ENCODE measurements around the gene PPARG. TPM values are rescaled to one million over a fixed set of nuclear protein-coding genes. Genes with fewer than 3 reads are reported as not detected.

PPARG gene
- total RNA-seq, 1 donor from 2014 or later, result 25.7 TPM

DNA sequence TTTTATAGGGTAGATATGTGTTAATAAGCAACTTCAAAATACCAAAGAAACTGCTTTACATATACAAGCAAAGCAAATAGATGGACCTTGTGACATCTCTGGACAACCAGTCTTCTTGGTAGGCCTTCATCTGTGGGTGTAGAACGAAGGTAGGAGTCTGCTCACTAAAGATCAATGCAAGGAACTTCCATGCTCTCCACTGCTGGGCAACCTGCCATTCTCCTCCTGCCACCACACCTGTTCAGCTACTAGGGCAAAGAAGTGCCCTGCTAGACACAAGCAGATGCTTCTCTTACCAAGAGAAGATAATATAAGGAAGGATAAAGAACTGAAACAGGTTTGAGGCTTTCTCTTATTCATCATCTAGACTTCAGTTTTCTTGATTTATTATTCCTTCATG, 12.6 kb downstream of the PPARG start:
- DNase-seq (ENCODE audit: missing footprints), result no peak
- intact Hi-C loops (cut with DNase I), result no loop called here
- ATAC-seq, result no peak

DNA sequence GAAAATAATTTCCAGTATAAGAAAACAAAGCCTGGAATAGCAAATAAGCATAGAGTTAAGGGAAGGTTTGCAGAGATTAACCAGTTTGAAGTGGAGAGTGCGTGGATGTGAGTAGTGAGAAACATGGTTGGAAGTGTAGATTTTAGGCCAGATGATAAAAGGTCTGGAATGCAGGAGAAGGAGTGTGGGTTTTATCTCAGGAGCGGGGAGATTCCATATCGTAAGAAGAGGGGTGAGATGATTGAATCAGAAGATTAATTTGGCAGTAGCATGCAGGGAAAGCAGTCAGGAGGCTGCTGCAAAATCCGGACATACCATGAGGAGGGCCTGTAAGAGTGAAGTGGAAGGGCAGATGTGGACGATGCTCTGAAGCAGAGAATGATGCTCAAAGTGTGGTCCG, 13.7 kb downstream of the PPARG start:
- intact Hi-C loops (cut with DNase I), result no loop called here
- no peak for ATAC-seq
- DNase-seq (ENCODE audit: missing footprints), result no peak

DNA sequence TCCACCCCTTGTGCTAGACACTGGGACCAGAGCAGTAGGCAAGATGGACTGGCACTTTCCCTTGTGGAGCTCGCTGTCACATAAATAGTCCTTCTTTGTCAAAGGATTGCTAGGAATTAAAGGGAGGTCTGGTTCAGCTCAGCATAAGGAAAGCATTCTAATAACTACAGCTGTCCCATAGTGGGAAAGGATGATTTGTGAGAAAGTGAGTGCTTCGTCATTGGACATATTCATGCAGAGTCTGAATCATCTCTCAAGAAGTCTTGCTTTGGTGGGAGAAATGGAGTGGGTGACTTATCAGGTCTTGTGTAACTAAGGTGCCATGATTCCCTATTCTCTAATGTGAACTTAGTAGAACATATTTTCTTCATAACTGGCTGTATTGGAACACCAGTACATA, 14.7 kb downstream of the PPARG start:
- DNase-seq (ENCODE audit: missing footprints) (no peak), ATAC-seq (no peak)
- intact Hi-C loops (cut with DNase I), result no loop called here

DNA sequence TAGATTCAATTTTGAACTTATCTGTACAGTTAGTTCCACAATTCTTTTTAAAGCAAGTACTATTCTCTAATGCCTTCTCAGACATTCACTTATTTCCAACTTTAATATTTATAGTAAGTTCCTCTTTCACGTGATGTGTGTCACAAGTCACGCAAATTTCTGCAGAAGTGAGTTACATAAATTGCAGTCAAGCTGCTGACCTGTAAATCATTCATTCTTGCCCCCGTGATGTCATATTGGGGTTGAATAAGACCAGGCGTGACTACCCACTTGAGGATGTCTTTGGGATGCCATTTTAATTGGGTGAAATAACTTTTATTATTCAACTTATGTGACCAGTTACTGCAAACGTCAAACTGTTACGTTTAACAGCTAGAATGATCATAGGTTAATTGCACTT, 15.1 kb downstream of the PPARG start:
- DNase-seq (ENCODE audit: missing footprints) (no peak), ATAC-seq (no peak)
- intact Hi-C loops (cut with DNase I), result no loop called here

DNA sequence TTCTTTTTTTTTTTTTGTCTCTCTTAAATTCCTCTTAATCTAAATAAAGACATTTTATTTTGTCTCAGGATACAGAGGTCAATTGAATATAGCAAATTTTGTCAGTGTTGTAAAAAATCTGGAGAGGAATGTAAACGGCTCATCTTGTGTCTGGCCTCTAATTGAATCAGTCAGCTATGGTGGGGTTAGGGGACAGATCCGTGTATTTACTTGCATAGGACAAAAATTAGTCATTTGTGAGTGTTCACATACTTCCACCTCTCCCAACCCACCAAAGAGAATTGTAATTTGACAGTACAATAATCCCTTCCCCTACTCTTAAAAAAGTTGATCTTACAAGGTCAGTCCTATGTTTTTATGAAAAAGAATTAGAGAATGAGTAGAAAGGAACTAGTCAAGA, 18.3 kb downstream of the PPARG start:
- intact Hi-C loops (cut with DNase I), result no loop called here
- ATAC-seq (no peak), DNase-seq (ENCODE audit: missing footprints) (no peak)

DNA sequence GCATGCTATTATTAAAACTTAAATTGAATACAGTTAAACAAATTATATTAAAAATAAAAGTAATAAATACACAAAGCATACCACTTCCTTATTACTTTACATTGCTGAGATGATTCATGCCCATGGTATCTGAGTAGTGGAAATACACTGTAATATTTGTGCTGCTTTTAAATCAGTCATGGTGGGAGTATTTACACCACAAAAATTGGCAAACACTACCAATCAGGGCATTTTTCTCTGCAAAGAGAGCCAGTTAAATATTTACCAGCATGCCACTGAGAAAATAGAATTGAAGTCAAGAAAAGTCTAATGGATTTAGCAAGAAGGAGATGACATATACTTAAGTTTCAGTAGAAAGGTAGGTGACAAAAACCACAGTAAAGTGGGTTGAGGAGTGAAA, 19.6 kb downstream of the PPARG start:
- no peak for ATAC-seq
- no peak for DNase-seq (ENCODE audit: missing footprints)
- intact Hi-C loops (cut with DNase I), result no loop called here

DNA sequence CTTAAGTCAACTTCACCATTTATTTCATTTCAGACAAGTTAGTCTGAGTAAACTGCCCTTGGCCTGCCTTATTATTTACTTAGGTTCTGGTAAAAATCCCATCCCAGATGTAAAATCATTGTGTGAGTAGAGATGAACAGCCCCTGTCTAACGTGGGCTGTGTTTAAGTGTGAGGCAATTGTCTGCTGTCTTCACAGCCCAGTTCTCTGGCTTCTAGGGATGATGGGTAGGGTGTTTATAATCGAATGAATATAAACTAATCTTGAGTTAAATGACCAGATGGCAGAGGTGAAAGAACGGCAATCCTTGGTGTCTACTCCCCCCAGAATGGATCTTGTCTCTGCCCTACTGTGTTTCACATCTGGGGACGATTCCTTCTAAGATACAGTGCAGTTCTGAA, 20.8 kb downstream of the PPARG start:
- DNase-seq (ENCODE audit: missing footprints) (no peak), ATAC-seq (no peak)
- intact Hi-C loops (cut with DNase I), result no loop called here

DNA sequence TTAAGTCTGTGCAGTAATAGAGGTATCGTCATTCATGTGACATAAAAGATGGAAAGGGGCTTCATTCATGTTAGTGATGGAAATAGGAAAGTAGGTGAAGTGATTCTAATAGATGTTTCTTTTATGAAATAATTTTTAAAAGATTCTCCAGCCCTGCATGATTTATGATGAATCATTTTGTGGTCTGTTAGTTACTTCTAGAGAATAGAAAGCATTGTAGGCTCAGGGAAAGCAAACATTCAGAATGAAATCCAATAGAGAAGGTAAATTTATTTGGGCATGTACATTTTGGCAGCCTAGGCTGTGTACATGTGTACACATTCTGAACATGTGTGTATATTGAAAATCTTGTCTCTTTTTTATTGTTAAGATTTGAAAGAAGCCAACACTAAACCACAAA, 23.1 kb downstream of the PPARG start:
- intact Hi-C loops (cut with DNase I), result no loop called here
- ATAC-seq (no peak), DNase-seq (ENCODE audit: missing footprints) (no peak)

DNA sequence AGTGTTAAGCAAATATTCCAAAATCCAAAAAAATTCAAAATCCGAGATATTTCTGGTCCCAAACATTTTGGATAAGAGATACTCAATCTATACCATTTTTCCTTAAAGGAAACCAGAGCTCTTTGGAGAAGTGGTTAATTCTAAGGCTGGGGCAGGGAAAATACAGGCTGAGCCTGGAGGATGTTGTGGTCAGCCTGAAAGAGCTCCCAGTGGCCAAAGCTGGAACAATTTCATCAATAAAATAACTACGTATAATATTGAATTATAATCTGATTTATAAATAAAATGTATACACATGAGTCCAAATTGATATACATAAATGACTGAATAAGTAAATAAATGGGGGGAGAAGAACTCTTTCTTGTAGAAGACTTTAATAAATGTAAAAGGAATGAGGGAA, 24.6 kb downstream of the PPARG start:
- ATAC-seq, result no peak
- intact Hi-C loops (cut with DNase I), result no loop called here

DNA sequence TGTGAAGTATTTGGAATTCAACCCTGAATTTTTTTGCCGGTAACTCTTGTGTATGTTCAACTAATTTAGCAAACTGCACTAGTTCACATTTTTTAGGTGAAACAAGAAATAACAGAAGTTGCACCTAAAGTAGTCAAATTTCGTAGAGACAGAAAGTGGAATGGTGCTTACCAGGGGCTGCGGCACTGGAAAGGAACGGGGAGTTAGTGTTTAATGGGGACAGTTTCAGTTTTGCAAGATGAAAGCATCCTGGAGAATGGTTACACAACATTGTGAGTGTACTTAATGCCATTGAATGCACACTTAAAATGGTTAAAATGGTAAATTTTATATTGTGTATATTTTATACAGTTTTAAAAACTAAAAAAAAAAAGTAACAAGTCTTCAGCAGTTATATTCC, 27.4 kb downstream of the PPARG start:
- DNase-seq (ENCODE audit: missing footprints) (no peak), ATAC-seq (no peak)
- intact Hi-C loops (cut with DNase I), result no loop called here

More for the DNA sequence above, 24.6 kb downstream of the PPARG start:
- DNase-seq (ENCODE audit: missing footprints), result no peak

DNA sequence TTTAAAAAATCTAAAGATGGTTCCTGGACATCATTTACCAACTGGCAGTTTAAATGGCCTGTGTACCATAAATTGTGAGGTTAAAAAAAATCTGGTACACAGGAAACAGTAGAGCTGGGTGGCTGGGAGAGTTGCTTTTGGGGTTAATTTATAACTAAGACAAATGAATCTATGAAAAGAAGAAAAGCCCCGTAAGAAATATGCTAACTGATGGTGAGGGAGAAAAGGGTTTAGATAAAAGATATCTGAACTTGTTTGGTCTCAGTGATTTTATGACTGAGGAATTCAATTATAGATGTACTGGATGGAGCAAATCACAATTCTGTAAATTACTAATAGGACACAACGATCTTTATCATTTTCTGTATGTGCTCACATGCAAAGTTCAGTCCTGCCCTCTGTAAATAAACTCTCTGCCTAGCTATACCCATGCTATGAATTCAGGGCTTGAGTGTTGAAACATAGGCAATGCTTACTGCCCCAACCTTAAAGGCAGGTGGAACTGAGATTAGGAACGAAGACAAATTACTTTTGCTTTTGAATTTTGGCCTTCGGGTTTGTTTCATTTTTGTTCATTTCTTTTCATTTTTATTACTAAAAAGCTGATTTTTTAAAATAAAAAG, 28.0 kb downstream of the PPARG start:
- no peak for ATAC-seq
- intact Hi-C loops (cut with DNase I), result no loop called here

DNA sequence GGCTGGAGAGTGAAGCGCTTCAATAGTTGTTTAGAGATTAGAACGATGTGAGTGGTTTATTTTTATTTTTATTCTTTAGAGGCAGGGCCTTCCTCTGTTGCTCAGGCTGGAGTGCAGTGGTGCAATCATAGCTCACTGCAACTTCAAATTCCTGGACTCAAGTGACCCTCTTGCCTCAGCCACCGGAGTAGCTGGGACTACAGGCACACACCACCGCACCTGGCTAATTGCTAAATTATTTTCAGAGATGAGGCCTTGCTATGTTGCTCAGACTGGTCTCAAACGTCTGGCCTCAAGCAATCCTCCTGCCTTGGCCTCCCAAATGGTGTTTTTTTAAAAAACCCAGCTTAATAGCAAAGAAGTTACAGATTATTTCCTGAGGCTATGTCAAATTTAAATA, 29.0 kb downstream of the PPARG start:
- ATAC-seq, result peak; percentile 72
- no peak for DNase-seq (ENCODE audit: missing footprints)
- intact Hi-C loops (cut with DNase I), result no loop called here

More for the DNA sequence above, 28.0 kb downstream of the PPARG start:
- no peak for DNase-seq (ENCODE audit: missing footprints)

DNA sequence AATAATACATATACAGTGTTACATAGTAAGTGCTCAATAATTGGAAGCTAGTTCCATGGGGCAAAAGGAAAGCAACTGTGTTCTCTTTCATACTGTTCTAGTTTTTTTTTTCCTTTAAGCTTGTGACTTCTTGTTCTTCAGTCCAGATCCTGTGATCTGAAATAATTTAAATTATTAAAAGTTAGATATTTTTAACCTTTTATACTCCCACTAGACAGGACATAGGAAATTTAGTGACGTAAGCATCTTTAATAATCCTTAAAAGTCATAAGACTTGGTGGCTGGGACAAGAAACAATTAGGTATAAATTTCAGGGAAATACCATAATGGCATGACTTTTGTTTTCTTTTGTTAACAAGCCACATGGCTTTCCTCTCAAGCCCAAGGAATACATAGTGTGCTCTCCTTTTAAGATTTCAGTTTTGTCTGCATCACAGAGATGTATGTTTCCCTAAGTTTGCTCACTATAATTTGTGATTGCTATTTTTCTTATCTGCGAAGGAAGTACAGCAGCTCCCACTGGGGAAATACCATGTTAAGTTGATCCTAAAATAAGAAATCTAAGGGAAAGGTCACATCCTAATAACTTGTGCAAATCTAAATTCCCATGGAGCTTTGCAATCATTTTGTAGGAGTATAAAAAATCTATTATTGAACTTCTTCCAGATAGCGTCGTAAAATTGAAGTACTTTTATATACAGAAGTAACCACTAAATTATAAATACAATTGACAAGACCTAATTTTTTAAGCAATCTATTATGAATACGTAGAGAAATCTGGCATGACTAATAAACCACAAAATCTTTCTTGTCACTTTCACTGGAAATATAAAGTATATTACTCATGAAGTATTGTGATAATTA, 30.1 kb downstream of the PPARG start:
- intact Hi-C loops (cut with DNase I), result no loop called here
- peak; percentile 56 for ATAC-seq

DNA sequence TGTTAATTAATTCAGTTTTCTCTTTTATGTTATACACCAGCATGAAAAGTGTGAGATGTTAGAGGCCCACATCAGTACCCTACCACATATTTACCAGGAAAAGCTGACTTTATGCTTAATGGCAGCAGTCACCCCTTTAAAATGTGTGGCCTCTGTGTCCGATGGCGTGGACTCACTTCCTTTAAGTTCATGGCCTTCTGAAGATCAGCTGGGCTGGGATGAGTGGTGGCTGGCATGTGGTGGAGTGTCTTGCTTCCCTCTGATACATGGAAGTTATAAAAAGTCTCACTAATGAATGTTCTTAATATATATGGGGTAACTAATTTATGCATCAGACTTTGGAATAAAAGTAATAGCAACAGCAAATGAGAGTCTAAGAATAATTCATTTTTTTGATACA, 32.1 kb downstream of the PPARG start:
- intact Hi-C loops (cut with DNase I), result no loop called here
- ATAC-seq (no peak), DNase-seq (ENCODE audit: missing footprints) (no peak)

More for the DNA sequence above, 30.1 kb downstream of the PPARG start:
- no peak for DNase-seq (ENCODE audit: missing footprints)

DNA sequence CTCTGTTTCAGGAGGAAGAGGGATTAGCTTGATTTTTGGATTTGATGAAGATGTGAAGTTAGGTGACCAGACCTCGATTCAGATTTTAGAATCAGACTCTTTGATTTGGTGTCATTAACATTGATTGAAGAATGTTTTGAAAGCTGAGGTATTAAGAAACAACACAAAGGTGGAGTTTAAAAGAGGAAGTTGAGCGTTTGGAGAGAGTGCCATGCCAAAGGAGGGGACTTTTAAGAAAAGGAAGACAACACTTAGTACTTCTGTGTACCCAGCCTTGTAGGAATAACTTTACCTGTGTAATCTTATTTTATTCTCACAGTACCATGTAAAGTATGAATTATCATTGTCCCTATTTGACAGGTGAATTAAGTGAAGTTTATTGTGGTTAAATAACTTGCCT, 34.4 kb downstream of the PPARG start:
- DNase-seq (ENCODE audit: missing footprints) (no peak), ATAC-seq (no peak)
- intact Hi-C loops (cut with DNase I), result no loop called here

DNA sequence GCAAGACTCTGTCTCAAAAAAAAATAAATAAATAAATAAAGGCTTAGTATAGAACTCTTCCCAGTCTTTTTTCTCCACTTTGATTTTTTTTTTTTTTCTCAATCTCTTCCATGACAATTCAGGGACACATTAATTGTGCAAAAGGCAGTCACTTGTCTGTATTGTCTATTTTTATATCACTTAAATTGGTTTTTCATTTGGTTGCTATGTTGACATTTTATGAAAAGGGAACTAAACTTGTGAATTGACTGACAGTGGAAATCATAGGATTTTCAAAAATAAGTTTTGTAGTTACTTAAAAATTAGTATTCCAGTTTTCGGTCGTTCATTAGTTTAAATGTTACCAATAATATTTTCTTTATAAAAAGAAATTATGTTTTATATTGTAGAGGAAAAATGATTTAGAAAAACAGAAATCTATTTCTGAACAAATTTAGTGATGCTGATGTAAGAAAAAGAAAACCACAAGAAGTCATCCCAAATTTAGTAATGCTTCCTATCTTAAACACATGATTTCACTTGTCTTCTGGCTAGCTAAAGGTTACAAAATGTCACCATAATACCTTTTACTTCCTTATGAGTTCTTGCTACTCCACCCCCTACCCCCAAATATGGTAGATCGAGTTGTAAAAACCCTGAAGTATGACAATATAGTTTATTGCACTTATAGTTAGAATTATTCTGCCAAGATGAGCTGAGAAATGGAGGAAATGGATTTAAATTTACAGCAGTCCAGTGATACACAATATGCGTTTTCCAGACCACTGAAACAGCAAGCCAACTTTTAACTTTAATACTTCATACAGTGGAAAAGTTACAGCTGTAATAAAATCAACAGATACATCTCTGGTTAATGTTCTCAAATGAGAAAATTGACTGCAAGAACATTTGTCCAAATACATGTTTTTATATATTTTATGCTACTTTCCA, 37.0 kb downstream of the PPARG start:
- ATAC-seq (no peak), DNase-seq (ENCODE audit: missing footprints) (no peak)
- intact Hi-C loops (cut with DNase I), result no loop called here

DNA sequence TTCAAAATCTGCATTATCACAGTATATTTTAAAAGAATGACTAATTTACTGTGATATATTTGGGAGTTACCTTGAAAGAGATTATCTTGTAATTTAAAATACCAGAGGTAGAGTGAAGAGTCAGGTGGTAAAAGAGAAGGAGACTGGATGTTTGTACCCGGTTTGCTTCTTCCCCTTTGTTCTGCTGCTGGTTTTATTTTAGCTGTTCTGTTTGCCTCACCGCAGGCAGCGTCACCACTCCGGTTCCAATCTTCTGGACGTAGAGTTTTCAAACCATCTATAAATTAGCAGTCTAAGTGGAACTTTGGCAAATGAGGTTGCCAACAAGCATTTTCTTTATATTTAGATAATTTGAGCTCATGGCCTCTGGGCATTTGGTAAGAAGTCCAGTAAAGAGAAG, 38.2 kb downstream of the PPARG start:
- intact Hi-C loops (cut with DNase I), result no loop called here
- ATAC-seq, result no peak
- DNase-seq (ENCODE audit: missing footprints), result no peak

DNA sequence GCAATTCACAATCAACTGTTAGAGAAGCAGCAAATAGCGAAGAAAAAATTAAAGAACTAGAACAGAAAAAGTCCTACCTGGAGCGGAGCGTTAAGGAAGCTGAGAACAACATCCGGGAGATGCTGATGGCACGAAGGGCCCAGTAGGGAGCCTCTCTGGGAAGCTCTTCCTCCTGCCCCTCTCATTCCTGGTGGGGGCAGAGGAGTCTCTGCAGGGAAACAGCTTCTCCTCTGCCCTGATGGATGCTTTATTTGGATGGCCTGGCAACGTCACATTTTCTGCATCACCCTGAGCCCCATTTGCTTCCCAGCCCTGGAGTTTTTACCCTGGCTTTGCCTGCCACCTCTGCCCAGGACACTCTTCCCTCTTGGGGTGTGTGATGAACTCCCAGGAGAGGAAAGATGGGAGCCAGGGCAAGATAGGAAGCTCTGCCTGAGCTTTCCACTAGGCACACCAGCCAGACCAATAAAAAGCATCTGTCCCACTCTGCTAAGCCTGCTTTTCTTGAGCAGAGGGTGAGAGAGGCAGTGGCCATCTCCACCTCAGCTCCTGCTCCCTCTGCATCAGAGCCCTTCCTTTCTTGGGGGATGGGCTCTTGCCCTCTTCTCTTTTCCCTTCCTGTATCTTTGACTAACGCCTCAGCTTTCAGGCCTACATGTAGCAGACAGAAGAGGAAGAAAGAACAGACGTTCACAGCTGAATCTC, 39.4 kb downstream of the PPARG start:
- intact Hi-C loops (cut with DNase I), result no loop called here
- ATAC-seq (no peak), DNase-seq (ENCODE audit: missing footprints) (no peak)
